ENCODE data around the gene PRPF6.

PRPF6 gene

DNA sequence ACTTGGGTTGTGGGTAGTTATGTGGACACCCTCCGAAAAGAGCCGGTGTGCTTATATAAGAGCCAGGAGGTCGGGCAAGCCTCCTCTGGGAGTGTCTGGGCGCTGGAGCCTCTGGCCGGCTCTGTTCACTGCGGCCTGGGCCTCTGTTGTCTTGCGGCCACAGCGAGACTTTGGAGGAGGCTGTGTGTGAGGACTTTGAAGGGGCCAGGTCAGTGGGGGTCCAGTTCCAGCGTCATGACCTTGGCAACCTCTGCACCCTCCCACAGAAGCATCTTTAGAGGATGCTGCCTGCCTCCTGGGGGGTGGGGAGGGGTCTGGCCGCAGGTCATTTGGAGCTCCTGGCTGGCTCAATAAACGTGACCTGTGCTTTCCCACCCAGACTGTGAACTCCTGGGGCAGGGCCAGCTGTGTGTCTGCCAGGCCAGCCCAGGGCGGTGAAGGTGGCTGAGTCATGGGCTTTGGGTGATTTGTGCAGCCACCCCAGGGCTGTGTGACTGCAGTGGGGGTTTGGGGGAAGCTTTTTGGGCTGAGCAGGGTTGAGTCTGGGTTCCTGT is 83.3 kb downstream of the PRPF6 start:
- DNase-seq (ENCODE audit: low spot score) = no peak

DNA sequence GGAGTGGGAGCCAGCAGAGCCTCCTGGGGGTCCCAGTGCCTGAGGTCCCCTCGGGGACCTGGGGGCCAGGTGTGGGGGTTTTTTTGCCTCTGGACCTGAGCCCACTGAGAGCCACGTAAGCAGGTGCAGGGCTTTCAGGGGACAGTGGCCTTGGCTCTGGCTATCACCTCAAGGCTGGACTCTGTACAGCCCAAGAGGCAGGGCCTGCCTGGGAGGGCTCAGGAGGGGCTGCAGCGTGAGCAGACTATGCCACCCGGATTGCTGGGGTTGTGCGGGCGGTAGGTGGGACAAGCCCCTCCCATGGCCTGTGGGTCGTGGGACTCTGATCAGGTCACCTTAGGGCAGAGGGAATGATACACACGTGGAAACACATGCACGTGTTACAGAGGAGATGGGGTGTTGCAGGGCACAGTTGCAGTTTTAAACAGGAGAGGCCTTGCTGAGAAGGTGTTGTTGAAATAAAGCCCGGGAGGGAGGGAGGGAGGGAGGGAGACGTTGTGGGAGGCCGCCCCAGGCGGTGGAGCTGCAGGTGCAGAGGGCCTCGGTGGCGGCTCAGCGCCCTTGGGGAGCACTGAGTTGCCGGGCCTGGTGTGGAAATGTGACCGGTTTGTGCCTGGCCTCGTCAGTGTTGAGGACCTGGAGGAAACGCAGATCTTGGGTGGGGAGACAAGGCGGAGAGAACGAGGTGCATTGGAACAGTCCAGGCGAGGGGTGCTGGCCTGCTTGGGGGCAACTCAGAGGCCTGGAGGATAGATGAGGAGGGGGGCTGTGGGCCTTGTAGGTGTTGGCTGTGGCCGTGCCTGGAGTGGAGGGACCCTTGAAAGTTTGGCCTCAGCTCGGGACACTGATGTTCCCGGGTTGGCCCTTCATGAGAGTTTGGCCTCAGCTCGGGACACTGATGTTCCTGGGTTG is 84.4 kb downstream of the PRPF6 start:
- DNase-seq (ENCODE audit: low spot score) = no peak

DNA sequence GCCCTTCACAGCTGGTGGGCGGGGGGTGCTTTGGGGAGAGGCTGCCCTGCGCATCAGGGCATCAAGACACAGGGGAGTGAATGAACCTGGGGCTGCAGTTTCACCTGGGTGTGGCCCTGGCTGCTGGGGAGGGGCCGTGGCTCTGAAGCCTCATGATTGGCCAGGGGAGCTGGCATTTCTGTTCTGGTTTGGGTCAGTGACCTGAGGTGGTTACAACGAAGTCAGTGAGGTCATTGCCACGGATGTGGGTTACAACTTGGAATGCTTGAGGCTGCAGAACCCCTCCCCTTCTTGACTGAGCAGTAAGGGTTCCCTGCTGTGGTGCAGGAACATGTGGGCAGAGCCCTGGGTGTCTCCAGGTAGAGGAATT is 85.0 kb downstream of the PRPF6 start:
- DNase-seq (ENCODE audit: low spot score) = no peak

DNA sequence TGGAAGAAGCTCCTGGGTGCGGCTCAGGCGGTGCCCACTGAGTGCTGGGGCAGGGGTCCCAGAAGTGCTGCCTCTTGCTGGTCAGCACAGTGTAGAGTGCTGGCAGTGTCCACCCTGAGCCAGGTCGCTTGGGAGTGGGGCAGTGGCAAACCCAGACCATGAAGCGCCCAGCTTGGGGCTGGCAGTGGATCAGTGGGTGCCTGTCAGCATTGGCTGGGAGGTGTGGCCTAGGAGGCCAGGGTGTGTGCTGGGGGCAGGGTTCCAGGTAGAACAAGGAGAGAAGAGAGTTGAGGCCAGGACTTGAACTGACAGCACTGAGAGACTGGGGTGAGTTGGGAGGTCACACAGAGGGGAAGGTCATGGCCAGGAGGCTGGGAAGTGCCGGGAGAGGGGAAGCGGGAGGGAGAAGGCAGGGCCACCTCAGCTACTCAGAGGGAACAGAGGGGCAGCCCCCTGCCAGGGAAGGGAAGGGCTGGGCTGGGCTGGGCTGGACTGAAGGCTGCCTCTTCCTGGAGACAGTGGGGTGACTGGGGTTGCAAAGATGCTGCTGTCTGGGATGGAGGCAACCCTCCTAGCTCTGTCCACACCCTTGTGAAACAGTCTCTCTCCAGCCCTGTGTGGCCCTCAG is 86.2 kb downstream of the PRPF6 start:
- DNase-seq (ENCODE audit: low spot score) = no peak

DNA sequence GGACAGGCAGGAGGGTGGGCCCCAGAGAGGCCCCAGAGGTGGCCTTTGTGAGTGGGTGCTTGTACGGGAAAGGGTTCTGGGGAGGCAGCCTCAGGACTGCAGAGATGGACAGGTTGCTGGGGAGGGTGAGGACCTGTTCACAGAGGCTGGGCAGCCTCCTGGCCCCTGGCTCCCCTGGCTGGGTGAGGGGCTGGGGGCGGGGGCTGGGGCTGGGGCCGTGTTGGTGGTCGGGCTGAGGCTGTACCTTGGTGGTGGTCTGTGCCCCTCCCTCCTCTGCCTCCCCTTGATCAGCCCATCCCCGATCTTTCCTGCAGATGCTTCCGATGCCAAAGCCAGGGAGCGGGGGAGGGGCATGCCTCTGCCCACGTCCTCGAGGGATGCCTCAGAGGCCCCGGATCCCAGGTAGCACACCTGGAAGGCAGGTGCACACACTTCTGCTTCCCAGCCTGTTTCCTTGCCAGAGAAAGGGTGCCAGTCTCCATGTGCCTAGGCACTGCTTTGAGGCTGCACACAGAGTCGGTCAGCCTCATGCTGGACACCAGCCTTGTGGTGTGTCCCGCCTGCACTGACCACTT is 86.9 kb downstream of the PRPF6 start:
- DNase-seq (ENCODE audit: low spot score) = no peak

DNA sequence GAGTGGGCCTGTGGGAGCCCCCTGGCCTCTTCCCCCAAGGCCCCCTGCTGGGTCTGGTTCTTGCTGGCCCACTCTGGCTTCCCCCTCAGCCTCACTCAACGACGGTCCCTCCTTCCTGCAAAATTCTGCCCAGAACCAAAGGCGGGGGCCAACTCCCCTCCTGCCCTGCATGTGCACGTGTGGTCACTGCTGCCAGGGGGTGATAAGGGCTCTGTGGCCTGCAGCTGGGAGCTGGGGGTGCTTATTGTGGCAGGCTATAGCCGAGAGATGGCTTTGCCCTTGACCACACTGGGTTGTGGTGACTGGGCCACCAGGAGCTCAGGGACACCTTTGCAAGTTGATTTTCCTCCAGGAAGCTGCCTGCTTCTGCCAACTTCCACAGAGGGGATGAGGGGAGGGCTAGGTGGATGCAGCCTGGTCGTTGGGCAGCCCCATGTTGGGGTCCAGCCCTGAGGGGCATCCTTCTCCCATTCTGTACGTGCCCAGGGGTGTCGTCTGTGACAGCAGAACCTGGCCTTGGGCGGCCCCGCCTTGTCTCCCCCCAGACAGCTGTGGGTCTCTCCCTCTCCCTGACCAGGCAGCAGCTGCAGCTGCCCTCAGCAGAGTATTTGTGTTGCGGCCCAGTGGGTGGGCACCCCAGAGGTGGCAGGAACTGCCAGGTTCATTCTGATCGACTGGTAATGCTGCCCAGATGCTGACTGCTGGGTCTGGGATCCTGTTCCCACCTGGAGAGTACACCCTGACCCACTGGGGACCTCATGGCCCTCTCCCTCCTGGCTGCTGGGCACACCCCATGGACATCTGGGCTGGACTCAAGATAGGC is 87.7 kb downstream of the PRPF6 start:
- DNase-seq (ENCODE audit: low spot score) = no peak

DNA sequence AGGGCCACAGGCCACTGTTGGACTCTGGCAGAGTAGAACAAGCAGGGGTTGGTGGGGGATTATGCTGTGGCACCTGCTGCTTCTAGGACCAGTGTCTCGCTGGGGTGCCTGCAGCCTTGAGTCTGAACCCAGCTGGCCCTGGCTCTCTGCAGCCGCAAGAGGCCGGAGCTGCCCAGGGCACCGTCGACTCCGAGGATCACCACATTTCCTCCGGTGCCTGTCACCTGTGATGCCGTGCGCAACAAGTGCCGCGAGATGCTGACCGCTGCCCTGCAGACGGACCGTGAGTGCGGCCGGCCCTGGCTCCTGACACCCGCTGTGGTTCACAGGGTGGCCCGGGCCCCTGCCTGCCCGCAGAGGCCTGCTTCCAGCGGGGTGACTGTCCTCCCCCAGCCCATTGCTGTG is 88.3 kb downstream of the PRPF6 start:
- no peak for DNase-seq (ENCODE audit: low spot score)

DNA sequence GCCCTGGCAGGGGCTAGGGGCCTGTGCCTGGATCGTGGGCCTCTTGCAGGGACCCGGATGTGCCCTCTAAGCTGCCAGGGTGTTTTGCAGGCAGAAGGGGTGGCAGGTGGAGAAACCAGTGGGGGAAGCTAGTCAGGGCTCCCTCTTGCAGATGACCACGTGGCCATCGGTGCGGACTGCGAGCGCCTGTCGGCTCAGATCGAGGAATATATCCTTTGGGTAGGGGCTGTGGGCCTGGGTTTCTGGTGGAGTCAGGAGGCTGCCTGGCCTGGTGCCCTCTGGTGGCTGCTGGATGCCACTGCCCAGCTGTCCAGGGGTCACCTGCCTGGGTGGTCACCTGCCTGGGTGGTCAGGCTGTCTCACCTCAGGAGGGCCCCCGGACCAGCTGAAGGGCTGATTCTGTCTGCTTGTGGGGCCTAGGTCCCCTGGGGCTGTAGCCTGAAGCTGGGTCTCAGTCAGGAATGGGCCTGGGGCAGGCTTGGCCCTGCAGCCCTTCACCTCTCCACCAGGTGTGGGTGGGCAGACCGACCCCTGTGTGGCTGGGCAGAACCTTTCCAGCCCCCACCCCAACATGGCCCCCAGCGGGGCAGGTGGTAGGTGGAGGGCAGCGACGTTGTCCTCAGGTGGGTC is 88.8 kb downstream of the PRPF6 start:
- DNase-seq (ENCODE audit: low spot score) = peak; percentile 97

DNA sequence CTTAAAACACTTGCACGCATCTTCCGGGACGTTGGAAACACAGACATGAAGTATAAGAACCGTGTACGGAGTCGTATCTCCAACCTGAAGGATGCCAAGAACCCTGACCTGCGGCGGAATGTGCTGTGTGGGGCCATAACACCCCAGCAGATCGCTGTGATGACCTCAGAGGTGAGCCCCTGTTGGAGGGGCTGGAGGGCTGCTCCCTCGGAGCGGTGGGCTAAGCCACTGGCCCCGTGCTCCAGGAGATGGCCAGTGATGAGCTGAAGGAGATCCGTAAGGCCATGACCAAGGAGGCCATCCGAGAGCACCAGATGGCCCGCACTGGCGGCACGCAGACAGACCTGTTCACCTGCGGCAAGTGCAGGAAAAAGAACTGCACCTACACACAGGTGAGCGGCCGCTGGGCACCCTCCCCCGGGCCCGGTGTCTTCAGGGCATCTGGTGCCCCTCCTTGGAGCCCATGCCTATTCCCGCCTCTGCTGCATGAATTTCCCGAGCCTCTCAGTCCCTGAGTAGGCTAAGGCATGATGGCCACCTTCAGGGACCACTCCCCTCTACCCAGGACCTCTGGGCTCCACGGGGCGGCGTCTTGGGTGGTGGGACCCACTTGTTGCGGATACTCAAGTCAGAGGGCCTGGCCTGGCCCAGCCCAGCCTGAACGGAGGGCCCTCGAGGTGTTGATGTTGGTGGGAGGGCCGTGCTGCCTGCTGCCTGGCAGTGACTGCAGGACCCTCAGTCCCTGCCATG is 89.5 kb downstream of the PRPF6 start:
- DNase-seq (ENCODE audit: low spot score) = no peak

DNA sequence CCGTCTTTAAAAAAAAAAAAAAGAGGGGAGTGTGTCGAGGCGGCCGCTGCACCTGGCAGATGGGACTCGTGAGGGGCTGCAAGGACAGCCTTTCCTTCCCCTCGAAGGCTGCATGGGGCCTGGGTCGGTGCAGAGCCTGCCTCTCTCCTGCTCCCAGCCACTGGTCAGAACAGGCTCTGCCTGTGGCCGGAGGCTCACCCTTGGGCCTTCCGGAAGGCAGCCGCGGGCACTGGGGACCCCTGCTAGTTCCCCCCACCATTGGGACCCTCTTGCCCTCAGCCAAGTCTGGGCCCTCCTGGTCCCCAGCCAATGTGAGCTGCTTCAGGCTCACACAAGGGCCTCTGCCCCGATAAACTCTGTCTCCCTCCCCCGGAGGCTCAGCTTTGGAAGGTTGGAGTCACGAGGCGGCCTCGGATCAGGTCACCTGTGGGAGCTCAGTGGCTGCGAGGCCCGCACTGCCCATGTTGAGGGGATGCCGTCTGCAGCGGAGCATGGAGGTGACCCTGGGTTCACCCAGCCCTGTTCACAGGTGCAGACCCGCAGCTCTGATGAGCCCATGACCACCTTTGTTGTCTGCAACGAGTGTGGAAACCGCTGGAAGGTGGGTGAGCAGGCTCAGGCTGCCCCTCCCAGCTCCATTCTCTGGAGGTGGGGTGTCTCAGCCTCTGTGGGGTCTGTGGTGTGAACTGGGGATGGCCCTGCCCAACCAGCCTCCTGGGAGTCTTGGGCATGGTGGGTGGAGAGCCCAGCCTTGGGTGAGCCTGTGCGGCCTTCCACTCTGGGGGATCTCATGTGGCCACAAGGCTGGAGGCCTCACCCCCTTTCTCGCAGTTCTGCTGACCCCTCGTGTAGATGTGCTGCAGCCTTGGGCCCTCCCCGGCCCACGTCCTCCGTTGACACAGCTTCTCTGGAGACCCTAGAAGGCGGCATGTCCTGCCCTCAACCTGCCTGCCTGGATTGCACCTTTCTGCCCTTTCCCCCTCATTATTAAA is 90.7 kb downstream of the PRPF6 start:
- DNase-seq (ENCODE audit: low spot score) = no peak

DNA sequence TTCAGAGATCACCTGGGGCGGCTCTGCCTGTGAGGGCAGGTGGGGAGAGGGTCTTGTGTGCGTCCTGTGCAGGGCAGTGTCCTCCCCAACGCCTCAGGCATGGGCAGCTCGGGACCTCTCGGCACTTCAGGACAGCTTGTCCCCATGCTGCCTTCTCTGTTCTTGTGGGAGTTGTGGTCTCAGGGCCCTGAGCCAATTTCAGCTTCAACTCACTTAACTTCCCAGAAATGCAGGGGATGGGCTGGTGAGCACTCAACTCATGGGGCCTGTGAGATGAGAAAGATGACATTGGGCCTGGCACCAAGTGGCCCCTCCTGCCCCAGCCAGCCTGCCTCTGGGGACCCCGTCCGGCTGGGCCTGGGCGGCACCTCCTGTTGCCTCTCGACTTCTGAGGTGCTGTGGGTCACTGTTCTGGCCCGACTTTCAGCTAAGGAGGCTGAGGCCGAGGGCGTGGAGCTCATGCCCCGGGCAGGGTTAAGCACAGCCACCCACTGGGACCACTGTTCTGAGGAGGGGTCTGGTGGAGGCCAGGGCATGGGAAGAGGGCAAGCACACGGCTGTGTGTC is 91.6 kb downstream of the PRPF6 start:
- no peak for DNase-seq (ENCODE audit: low spot score)

DNA sequence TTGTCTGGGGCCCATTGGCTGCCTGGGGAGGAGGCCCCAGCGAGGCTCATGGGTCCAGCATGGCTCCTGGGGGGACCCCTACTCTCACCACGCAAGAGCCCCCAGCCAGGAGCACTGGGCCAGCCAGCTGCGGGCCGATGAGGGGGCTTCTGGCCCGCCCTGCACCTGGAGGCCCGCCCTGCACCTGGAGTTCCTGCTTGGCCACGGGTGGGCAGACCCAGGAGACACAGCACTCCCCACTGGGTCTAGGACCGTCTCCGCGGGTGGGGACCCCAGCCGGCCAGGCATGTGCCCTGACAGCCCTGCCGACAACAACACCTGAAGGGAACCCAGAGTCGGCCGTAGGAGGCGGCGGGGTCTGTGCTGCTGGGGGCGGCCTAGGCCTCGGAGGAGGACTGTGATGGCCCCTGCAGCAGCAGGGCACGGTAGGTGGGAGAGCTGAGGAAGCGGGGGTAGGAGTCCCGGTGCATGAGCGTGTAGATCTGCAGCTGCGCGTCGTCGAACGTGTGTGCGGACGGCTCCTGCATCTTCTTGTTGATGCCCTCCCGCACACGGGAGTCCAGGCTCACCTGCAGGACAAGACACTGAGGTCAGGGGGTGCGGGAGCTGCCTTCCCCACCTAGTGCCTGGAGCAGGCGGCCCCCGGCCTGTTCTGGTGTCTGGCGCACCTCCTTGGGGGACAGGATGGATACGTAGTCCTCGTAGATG is 92.7 kb downstream of the PRPF6 start:
- DNase-seq (ENCODE audit: low spot score) = no peak

DNA sequence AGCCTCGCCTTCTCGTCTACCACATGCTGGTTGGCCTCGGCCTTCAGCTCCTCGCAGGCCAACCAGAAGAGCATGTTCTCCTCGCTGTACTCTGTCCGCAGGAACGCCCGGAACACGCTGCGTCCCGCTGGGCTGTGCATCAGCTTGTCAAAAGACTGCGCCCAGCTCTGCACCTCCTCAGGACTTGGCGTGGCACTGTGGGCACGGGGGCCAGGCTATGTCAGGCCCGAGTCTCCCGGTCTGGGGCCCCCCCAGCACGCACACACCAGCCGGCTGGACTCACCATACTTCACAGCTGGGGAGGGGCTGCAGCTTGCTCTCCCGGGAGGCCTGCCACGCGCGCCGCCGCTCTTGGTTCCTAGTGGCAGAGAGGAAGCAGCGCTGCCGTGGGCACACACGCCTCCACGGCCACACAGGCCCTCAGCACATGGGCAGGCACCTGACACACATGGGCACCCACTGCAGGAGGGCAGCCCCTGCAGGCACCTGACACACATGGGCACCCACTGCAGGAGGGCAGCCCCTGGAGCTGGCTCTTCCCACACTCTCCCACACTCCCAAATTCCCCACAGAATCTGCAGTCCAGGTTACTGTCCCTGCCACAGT is 93.4 kb downstream of the PRPF6 start:
- no peak for DNase-seq (ENCODE audit: low spot score)

DNA sequence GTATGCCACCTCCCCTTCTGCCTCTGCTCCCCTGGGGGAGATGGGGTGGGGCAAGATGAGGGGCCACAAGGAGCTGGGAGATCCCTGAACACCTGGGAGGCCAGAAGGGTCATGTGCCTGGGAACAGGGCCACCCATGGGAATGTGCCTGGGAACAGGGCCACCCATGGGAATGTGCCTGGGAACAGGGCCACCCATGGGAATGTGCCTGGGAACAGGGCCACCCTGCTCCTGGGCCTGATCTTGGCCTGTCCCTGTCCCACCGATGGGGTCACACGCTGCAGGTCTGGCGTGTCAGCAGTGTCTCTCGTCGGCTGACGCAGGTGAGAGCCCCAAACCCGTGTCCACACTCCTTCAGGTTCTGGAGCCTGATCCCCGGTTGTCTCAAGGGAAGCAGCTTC is 94.0 kb downstream of the PRPF6 start:
- no peak for DNase-seq (ENCODE audit: low spot score)

DNA sequence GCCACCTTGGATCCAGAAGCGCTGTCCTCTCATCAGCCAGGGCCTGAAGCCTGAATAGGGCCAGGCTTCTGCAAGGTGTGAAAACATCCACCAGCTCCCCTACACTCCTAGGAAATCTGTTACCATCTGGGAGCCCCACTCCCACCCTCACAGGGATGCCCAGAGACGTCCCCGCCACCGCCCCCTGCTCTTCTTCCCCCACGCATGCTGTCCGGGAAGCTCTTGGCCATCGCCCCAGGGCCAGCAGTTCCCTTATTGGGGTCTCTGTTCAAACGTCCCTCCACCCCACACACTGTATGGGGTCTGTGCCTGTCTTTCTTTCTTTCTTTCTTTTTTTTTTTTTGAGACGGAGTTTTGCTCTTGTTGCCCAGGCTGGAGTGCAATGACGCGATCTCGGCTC is 94.6 kb downstream of the PRPF6 start:
- DNase-seq (ENCODE audit: low spot score) = no peak

DNA sequence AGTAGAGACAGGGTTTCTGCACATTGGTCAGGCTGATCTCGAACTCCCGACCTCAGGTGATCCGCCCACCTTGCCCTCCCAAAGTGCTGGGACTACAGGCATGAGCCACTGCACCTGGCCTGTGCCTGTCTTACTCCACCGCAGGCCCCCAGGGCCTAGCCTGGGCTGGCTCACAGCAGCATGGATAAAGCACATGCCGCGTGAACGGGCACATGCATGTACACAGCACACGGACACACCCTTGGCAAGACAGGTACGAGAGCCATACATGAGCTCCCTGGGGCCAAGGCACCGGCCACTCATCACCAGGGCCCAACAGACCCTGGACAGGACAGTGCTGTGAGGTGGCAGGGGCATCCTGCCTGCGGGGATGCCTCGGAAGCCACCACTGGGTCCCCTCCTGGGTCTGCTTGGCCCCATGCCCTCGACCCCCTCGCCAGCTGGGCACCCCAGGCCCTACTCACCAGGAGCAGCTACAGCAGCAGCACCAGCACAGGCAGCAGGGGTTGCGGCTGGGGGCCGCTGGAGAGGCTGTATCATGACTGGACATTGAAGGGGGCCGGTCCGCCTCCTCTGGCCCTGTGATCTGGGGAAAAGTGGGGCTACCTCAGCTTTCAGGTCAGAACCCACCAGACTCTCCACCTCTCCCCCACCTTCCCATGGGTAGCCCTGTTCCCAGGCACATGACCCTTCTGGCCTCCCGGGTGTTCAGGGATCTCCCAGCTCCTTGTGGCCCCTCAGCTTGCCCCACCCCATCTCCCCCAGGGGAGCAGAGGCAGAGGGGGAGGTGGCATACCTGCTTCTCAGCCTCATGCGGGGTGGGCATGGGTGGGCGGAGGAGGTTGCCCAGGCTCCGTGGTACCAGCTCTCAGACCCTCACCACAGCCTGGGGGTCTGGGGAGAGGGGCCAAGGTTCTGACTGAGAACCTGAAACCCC is 95.4 kb downstream of the PRPF6 start:
- DNase-seq (ENCODE audit: low spot score) = no peak

DNA sequence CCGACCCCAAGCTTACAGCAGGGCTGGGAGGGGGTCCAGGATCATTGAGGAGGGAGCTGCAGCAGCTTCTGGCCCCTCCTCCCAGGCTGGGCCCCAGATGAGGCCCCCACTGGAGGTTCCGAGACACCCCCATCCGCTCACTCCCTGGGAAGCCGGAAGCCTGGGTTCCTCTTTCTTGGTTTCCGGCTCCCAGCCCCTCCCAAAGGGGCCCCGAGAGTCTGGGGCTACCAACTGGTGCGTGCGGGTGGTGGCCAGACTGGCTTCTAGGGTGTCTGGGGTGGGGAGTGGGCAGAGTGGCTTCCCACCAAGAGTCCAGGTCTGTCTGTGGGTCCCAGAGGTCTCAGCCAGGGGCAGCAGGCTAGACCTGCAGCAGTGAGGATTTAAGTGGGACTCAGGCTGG is 96.2 kb downstream of the PRPF6 start:
- DNase-seq (ENCODE audit: low spot score) = no peak
